HEK293 (cell line): ENCODE results near the gene CDH3.
A peak's percentile ranks its signal among the peaks of the same experiment; 100 is the strongest.

Experiments
- CTCF ChIA-PET: fragments of 350-600 bp; formaldehyde crosslinking; extraction: SDS; loops from one replicate; lab custom pipeline; 2021; ENCODE audit warnings: antibody characterized with exemption; lab: Yijun Ruan, JAX
- POLR2A ChIA-PET: fragments of 300-600 bp; formaldehyde crosslinking; extraction: SDS; loops from one replicate; lab custom pipeline; 2020; ENCODE audit warnings: antibody characterized with exemption, inconsistent platforms; lab: Yijun Ruan, JAX
- H3K27ac ChIP-seq: fragments of 200-500 bp; sonication (Bioruptor generic); 2 replicates; pipeline ENCODE4 v1.5.1; 2014; ENCODE audit warnings: low read depth, low read length, control low read depth, inconsistent platforms; ENCODE audit errors: extremely low read depth
- H3K36me3 ChIP-seq, 2 experiments: fragments of 200-500 bp in 1 of 2; sonication (Bioruptor generic) in 1 of 2; 1 replicate in 1 of 2; 2 replicates in 1 of 2; pipeline ENCODE4 v1.5.1; 2014 to 2017; ENCODE audit warnings: inconsistent platforms in 2 of 2, low read length in 2 of 2; ENCODE audit not compliant: control insufficient read depth in 2 of 2, insufficient read depth in 1 of 2
- H3K4me1 ChIP-seq: fragments of 200-500 bp; sonication (Bioruptor generic); 2 replicates; pipeline ENCODE4 v1.5.1; 2014; ENCODE audit warnings: mild to moderate bottlenecking, low read length, inconsistent platforms; ENCODE audit not compliant: control insufficient read depth, insufficient read depth
- H3K4me3 ChIP-seq: 2 replicates; pipeline ENCODE4 v1.5.1; 2011; ENCODE audit warnings: low read depth, mild to moderate bottlenecking, control low read depth, low read length, moderate library complexity
- H3K9me3 ChIP-seq: fragments of 200-500 bp; sonication (Bioruptor generic); 2 replicates; pipeline ENCODE4 v1.5.1; 2014; ENCODE audit warnings: low read depth, low read length, inconsistent platforms; ENCODE audit not compliant: control insufficient read depth, insufficient read depth
- MEIS1 ChIP-seq: sonication (generic); formaldehyde crosslinking; IDR thresholded peaks from 2 replicates; pipeline ENCODE4 v1.8.1; 2022; ENCODE audit warnings: missing genetic modification reagents, mild to moderate bottlenecking, borderline replicate concordance
- SCRT1 ChIP-seq: fragments of 450-650 bp; formaldehyde crosslinking; IDR thresholded peaks from 2 replicates; pipeline ENCODE4 v1.5.1; 2016; ENCODE audit warnings: missing biosample characterization, missing genetic modification characterization, borderline replicate concordance
- WT1 ChIP-seq: fragments of 450-650 bp; formaldehyde crosslinking; IDR thresholded peaks from 2 replicates; pipeline ENCODE4 v1.5.1; 2016; ENCODE audit warnings: missing biosample characterization, missing genetic modification characterization
- ZBTB1 ChIP-seq: fragments of 450-650 bp; formaldehyde crosslinking; IDR thresholded peaks from 2 replicates; pipeline ENCODE4 v1.5.1; 2016; ENCODE audit warnings: missing biosample characterization, missing genetic modification characterization
- ZBTB48 ChIP-seq: fragments of 450-650 bp; formaldehyde crosslinking; IDR thresholded peaks from 2 replicates; pipeline ENCODE4 v1.5.1; 2016; ENCODE audit warnings: missing biosample characterization, missing genetic modification characterization
- ZBTB8A ChIP-seq: fragments of 450-650 bp; formaldehyde crosslinking; IDR thresholded peaks from 2 replicates; pipeline ENCODE4 v1.5.1; 2016; ENCODE audit warnings: missing biosample characterization, missing genetic modification characterization
- ZNF146 ChIP-seq: fragments of 450-650 bp; formaldehyde crosslinking; IDR thresholded peaks from 2 replicates; pipeline ENCODE4 v1.5.1; 2016; ENCODE audit warnings: missing biosample characterization, missing genetic modification characterization
- ZNF221 ChIP-seq: fragments of 450-650 bp; formaldehyde crosslinking; IDR thresholded peaks from 2 replicates; pipeline ENCODE4 v1.5.1; 2017; ENCODE audit warnings: missing biosample characterization, missing genetic modification characterization, borderline replicate concordance
- ZNF585B ChIP-seq: fragments of 450-650 bp; formaldehyde crosslinking; IDR thresholded peaks from 2 replicates; pipeline ENCODE4 v1.5.1; 2016; ENCODE audit warnings: missing biosample characterization, missing genetic modification characterization
- ZNF707 ChIP-seq: fragments of 450-650 bp; formaldehyde crosslinking; IDR thresholded peaks from 2 replicates; pipeline ENCODE4 v1.5.1; 2016; ENCODE audit warnings: missing biosample characterization, missing genetic modification characterization
- ZXDB ChIP-seq: fragments of 450-650 bp; formaldehyde crosslinking; IDR thresholded peaks from 2 replicates; pipeline ENCODE4 v1.5.1; 2016; ENCODE audit warnings: missing biosample characterization, missing genetic modification characterization
- TF ChIP-seq, protein P1 (sequence below): fragments of 450-650 bp; formaldehyde crosslinking; IDR thresholded peaks from 2 replicates; pipeline ENCODE4 v1.5.1; 2016; ENCODE audit warnings: missing biosample characterization, missing genetic modification characterization
- TF ChIP-seq, protein P2 (sequence below): fragments of 450-650 bp; formaldehyde crosslinking; IDR thresholded peaks from 2 replicates; pipeline ENCODE4 v1.5.1; 2016; ENCODE audit warnings: missing biosample characterization, missing genetic modification characterization
- TF ChIP-seq, protein P3 (sequence below): fragments of 450-650 bp; formaldehyde crosslinking; IDR thresholded peaks from 2 replicates; pipeline ENCODE4 v1.5.1; 2016; ENCODE audit warnings: missing biosample characterization, missing genetic modification characterization

CDH3 gene

DNA sequence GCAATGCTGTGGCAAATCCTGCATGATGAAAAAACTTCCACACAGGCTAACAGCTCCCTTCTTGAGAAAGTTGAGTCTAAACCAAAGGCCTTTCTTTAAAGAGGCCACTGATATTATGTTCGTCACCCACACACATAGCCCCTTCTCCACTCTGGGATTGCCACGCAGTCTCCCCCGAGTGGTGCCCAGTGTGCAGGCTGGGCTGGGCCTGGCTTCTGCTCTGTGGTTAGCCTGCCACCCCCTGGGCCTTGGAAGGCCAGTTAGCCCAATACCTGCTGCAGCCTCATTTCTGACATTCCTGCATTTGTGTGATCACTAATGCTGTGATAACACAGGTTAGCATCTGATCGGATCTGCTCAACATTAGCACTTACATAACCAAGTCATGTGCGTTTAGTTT, 44.8 kb downstream of the CDH3 start:
- Histone ChIP-seq H3K9me3 (no peaks in the 10 kb centered on the region), H3K4me1 (no peaks in the 10 kb centered on the region), H3K4me3 (no peak overlapping the region), H3K36me3 (no peaks in the 10 kb centered on the region; a peak in 1 of 3 replicates), H3K27ac (no peak overlapping the region)
- ChIA-PET CTCF (no interaction called here), POLR2A (no interaction called here)
- TF ChIP-seq ZNF707 (tag by site-specific recombination) (no peak), WT1 (tag by site-specific recombination) (no peak), ZNF146 (tag by site-specific recombination) (no peak), ZXDB (tag by site-specific recombination) (no peak)
- TF ChIP-seq, protein P1, sequence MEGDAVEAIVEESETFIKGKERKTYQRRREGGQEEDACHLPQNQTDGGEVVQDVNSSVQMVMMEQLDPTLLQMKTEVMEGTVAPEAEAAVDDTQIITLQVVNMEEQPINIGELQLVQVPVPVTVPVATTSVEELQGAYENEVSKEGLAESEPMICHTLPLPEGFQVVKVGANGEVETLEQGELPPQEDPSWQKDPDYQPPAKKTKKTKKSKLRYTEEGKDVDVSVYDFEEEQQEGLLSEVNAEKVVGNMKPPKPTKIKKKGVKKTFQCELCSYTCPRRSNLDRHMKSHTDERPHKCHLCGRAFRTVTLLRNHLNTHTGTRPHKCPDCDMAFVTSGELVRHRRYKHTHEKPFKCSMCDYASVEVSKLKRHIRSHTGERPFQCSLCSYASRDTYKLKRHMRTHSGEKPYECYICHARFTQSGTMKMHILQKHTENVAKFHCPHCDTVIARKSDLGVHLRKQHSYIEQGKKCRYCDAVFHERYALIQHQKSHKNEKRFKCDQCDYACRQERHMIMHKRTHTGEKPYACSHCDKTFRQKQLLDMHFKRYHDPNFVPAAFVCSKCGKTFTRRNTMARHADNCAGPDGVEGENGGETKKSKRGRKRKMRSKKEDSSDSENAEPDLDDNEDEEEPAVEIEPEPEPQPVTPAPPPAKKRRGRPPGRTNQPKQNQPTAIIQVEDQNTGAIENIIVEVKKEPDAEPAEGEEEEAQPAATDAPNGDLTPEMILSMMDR, result peak; percentile 66
- TF ChIP-seq, protein P2, sequence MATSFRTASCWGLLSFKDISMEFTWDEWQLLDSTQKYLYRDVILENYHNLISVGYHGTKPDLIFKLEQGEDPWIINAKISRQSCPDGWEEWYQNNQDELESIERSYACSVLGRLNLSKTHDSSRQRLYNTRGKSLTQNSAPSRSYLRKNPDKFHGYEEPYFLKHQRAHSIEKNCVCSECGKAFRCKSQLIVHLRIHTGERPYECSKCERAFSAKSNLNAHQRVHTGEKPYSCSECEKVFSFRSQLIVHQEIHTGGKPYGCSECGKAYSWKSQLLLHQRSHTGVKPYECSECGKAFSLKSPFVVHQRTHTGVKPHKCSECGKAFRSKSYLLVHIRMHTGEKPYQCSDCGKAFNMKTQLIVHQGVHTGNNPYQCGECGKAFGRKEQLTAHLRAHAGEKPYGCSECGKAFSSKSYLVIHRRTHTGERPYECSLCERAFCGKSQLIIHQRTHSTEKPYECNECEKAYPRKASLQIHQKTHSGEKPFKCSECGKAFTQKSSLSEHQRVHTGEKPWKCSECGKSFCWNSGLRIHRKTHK (tag by site-specific recombination), result no peak

DNA sequence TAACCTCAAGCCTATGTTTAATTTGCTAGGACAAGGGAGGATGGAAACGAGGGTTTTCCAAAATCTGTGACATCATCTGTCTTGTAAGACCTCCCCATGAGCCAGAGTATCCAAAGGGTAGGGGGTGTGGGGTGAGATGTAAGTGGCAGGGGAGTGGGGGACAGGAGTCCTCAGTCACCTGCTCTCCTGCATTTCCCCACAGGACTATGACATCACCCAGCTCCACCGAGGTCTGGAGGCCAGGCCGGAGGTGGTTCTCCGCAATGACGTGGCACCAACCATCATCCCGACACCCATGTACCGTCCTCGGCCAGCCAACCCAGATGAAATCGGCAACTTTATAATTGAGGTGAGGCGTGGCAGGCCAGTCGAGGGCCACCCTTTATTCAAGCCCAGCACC, 50.5 kb downstream of the CDH3 start:
- H3K9me3 ChIP-seq, result no peaks in the 10 kb centered on the region
- H3K4me1 ChIP-seq, result no peaks in the 10 kb centered on the region
- no peak overlapping the region for H3K4me3 ChIP-seq
- TF ChIP-seq SCRT1 (tag by site-specific recombination), result no peak
- TF ChIP-seq ZBTB8A (tag by site-specific recombination), result no peak
- no peak for TF ChIP-seq ZBTB48 (tag by site-specific recombination)
- no peak for TF ChIP-seq ZNF585B
- TF ChIP-seq, protein P3, sequence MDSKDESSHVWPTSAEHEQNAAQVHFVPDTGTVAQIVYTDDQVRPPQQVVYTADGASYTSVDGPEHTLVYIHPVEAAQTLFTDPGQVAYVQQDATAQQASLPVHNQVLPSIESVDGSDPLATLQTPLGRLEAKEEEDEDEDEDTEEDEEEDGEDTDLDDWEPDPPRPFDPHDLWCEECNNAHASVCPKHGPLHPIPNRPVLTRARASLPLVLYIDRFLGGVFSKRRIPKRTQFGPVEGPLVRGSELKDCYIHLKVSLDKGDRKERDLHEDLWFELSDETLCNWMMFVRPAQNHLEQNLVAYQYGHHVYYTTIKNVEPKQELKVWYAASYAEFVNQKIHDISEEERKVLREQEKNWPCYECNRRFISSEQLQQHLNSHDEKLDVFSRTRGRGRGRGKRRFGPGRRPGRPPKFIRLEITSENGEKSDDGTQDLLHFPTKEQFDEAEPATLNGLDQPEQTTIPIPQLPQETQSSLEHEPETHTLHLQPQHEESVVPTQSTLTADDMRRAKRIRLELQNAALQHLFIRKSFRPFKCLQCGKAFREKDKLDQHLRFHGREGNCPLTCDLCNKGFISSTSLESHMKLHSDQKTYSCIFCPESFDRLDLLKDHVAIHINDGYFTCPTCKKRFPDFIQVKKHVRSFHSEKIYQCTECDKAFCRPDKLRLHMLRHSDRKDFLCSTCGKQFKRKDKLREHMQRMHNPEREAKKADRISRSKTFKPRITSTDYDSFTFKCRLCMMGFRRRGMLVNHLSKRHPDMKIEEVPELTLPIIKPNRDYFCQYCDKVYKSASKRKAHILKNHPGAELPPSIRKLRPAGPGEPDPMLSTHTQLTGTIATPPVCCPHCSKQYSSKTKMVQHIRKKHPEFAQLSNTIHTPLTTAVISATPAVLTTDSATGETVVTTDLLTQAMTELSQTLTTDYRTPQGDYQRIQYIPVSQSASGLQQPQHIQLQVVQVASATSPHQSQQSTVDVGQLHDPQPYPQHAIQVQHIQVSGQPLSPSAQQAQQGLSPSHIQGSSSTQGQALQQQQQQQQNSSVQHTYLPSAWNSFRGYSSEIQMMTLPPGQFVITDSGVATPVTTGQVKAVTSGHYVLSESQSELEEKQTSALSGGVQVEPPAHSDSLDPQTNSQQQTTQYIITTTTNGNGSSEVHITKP (tag by site-specific recombination), result no peak
- no peak for TF ChIP-seq MEIS1 (CRISPR knock-in tag)
- no peaks in the 10 kb centered on the region for H3K36me3 ChIP-seq
- CTCF ChIA-PET, result no interaction called here
- no peak overlapping the region for H3K27ac ChIP-seq
- POLR2A ChIA-PET, result no interaction called here

DNA sequence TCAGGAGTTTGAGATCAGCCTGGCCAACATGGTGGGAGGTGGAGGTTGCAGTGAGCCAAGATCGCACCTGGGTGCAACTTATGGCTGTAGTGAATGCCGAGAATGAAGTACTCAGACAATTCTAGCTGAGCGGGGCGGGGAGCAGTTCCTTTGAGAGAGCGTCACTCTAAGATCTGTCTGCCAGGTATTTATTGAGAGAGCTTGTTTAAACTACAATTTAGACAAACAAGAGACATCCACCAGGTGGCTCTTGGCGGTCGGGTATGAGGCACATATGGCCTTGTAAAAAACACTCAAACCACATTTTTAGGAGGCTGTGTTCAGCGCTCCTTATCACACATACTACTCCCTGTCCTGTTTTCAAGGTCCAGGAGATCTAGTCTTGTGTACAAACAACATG, 51.4 kb downstream of the CDH3 start:
- no peak for TF ChIP-seq ZBTB1
- TF ChIP-seq ZNF221 (tag by site-specific recombination), result no peak
- ChIA-PET POLR2A (no interaction called here), CTCF (interaction anchor here (0.6 kb wide), 1 partner anchor 91 kb away, joined by 3 read pairs; no protein-coding TSS in a partner anchor)
- H3K4me1 ChIP-seq, result no peaks in the 10 kb centered on the region
- no peaks in the 10 kb centered on the region for H3K9me3 ChIP-seq
- no peak overlapping the region for H3K4me3 ChIP-seq
- H3K36me3 ChIP-seq, result no peaks in the 10 kb centered on the region
- no peak overlapping the region for H3K27ac ChIP-seq
